SKM-1 (cell line): Measurements from ENCODE around the gene PDK2.
A peak's percentile ranks its signal among the peaks of the same experiment; 100 is the strongest.

Experiments used
- DNase-seq: peaks from one replicate; lab custom pipeline; 2025; ENCODE audit not compliant: unreplicated experiment; lab: John Stamatoyannopoulos, UW

PDK2 gene

GRCh38 chr17:50094753-50095619, at the start of gene PDK2:
TSS of gene PDK2 (plus strand) at chr17:50095351. CDS start at chr17:50095436, 85 bp downstream.
- DNase-seq: peak; percentile 95

- no peak for DNase-seq
These were observed 49.0 kb upstream of the PDK2 start for GRCh38 chr17:50046179-50046578.

- DNase-seq: no peak
These were observed 48.5 kb upstream of the PDK2 start for GRCh38 chr17:50046667-50047066.

GRCh38 chr17:50047083-50047482, 48.1 kb upstream of the PDK2 start:
- DNase-seq: no peak

GRCh38 chr17:50047488-50048126, 47.5 kb upstream of the PDK2 start:
- no peak for DNase-seq

- no peak for DNase-seq
These were observed 46.9 kb upstream of the PDK2 start for GRCh38 chr17:50048146-50048720.

- no peak for DNase-seq
These were observed 46.2 kb upstream of the PDK2 start for GRCh38 chr17:50048988-50049387.

GRCh38 chr17:50049636-50050035, 45.5 kb upstream of the PDK2 start:
- DNase-seq: no peak

- DNase-seq: no peak
These were observed 44.6 kb upstream of the PDK2 start for GRCh38 chr17:50050431-50051032.

- DNase-seq: no peak
These were observed 44.0 kb upstream of the PDK2 start for GRCh38 chr17:50051082-50051576.

- no peak for DNase-seq
These were observed 43.5 kb upstream of the PDK2 start for GRCh38 chr17:50051606-50052005.

GRCh38 chr17:50052241-50052796, 42.8 kb upstream of the PDK2 start:
- DNase-seq: no peak

GRCh38 chr17:50052822-50053653, 42.1 kb upstream of the PDK2 start:
- DNase-seq: no peak

GRCh38 chr17:50053654-50053960, 41.5 kb upstream of the PDK2 start:
- no peak for DNase-seq

GRCh38 chr17:50055055-50055425, 40.1 kb upstream of the PDK2 start:
- DNase-seq: no peak

- DNase-seq: no peak
These were observed 39.5 kb upstream of the PDK2 start, which contains the start of gene ITGA3 for GRCh38 chr17:50055426-50056216. TSS of gene ITGA3 (plus strand) at chr17:50056110. CDS start at chr17:50056440, 330 bp downstream.

GRCh38 chr17:50056217-50056960, 38.8 kb upstream of the PDK2 start:
- DNase-seq: no peak

GRCh38 chr17:50056961-50057330, 38.2 kb upstream of the PDK2 start:
- no peak for DNase-seq

- DNase-seq: no peak
These were observed 37.6 kb upstream of the PDK2 start for GRCh38 chr17:50057521-50057991.
